ENCODE results near the gene NKIRAS1.

- TF ChIP-seq CTCF (IDR thresholded peaks at IDR 0.05) (no peak), POLR2A (IDR thresholded peaks at IDR 0.05) (no peak)
These were observed 49.4 kb downstream of the NKIRAS1 start for GRCh38 chr3:23867400-23867799.

Data from uterus (tissue), 2 donors.